HG02759 (cell line): Measurements from ENCODE around the gene ASB6.
"Not testable (repeated sequence)": the region's sequence is repeated elsewhere in the genome, so short reads cannot be mapped to it uniquely, and the experiment has no call there.

ENCODE experiments used
- ATAC-seq: cut with Tn5 transposase; IDR thresholded peaks from one replicate; pipeline ENCODE4 v1.9.1; 2021; ENCODE audit warnings: mild to moderate bottlenecking, moderate library complexity; ENCODE audit not compliant: unreplicated experiment

Gene ASB6

DNA sequence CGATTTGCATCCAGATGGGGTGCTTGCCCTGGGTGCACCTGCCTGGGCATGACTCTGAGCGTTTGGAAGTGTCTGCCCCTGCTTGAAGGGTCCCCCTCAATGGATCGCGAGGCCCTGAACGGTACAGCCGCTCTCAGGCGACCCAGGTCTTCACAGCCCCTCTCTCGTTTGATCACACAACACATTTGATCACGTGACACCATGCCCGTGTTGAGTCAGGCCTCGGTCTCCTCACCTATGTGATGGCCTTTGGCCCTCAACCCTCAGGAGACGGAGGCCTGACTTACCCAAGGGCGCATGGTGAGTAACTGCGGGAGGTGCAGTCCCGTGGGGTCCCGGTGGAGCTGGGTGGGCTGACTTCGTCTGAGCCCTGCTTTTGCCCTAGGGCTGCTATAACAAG is 3.0 kb upstream of the ASB6 start:
- no peak for ATAC-seq

DNA sequence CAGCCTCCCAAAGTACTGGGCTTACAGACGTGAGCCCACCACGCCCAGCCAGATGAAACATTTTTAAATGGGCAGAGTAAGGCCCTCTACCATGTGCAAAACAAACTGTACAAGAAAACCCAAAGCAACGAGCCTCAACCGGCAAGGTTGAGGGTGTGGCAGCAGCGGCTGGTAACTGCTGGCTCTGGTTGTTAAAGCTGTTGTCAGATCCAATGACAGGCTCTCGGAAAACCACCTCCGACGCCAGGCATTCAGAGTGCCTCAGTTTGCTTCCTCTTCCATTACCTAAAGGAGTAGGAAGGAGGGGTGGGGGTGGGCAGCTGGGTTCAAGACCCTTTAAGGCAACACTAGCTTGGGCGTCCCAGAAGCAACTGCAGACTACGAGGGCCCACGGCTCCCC is 2.4 kb upstream of the ASB6 start:
- no peak for ATAC-seq

DNA sequence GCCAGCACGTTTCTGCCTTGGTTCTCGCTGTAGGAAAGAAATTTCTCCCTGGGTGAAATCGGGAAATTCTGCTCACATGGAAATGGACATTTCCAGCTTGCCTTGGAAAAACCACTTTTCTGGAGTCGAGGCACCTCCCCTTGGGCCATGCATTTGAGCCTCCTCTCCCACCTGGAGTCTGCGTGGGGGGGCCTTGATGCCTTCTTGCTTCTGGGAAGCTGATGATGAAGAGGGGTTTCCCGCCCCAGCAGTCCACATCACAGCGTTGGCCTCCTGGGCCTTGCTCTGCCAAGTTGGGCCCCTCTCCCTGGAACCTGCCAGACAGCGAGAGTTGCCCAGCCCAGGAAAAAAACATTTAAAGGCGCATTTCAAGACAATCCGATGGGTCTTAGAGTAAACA is 1.8 kb upstream of the ASB6 start:
- no peak for ATAC-seq

GRCh38 chr9:129640871-129641749 is 841 bp downstream of the ASB6 start:
- no peak for ATAC-seq

DNA sequence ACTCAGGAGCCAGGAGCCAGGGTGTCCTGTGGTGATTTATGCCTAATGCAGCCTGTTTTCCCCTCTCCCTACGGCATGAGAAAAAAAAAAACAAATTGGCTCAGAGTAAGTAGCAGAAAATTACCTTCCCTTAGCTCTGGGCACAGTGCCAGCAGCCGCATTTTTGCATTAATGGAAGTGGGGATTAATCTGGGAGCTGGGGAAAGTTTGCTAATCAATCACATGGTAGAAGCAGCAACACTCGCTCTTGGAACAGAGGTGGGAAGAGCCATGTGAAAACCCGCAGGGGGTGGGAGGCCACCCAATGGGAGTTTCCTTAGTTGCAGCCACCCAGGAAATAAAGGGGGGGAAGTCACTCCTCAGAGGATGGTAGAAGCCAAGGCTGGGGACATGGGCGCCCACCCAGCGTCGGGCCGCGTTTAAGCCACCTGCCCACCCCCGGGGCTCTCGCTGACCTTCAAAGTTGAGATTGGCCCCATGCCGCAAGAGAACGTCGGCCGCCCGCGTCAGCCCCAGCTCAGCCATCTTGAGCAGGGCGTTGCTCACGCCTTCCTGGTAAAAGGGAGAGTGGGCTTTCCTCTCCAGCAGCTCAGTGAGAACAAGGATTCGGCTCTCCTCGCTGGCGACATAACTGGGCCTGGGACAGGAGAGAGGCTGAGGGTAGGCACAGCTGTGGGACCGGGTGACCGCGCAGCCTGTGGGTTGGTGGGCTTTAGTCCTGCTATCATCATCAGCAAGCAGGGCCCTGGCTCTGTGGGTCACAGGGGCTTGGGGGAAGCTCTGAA is 1.7 kb downstream of the ASB6 start:
- ATAC-seq, result no peak

DNA sequence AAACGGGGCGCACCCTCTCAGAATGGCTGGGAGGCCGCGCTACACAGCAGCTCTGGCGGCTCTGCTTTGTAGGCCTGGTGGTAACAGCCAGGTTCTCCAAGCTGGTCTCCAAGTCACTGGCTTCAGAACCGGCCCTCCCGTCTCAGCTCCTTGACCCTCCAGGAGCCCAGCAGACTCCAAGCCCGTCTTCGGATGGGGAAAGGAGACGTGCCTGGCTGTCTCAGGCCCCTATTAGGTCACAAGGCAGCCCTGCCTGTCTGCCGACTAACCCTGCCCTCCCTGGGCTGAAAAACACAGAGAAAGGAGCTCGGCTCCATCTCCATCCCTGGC is 2.2 kb downstream of the ASB6 start:
- ATAC-seq, result no peak

DNA sequence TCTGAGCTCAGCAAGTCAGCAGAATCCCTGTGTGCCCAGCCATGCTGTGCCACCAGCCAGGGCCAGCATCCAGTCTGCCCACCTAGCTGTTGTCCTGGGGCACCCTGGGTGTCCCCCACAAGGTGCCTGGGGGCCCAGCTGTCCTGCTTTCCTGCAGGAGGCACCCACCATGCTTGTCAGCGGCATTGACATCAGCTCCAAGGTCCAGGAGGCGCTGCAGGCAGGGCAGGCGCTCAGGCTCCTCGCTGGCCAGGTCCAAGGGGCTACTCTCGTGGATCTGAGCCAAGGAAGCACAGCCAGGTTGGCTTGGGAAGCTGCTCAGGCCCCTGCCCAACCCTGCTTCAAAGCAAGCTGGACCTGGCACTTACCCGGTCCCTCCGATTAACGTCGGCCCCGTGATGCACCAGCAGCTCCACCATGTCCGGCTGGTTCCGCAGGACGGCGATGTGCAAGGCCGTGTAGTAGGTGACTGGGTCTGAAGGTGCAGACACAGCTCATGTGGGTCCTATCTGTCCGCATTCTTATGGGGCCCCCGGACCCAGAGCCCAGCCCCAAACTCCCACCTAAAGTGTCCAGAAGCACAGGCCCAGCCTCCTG is 2.8 kb downstream of the ASB6 start:
- no peak for ATAC-seq

GRCh38 chr9:129637673-129638439 is 4.1 kb downstream of the ASB6 start:
- no peak for ATAC-seq

- no peak for ATAC-seq
Observed at GRCh38 chr9:129637102-129637501, 4.8 kb downstream of the ASB6 start.

DNA sequence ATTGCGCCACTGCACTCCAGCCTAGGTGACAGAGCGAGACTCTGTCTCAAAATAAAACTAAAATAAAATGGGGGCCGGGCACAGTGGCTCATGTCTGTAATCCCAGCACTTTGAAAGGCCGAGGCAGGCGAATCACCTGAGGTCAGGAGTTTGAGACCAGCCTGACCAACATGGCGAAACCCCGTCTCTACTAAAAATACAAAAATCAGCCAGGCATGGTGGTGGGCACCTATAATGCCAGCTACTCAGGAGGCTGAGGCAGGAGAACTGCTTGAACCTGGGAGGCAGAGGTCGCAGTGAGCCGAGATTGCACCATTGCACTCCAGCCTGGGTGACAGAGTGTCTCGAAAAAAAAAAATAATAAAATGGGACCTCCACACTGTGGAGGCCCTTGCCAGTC is 5.6 kb downstream of the ASB6 start:
- ATAC-seq, result not testable (repeated sequence)

GRCh38 chr9:129635099-129636065 is 6.6 kb downstream of the ASB6 start:
- ATAC-seq, result no peak

GRCh38 chr9:129633848-129634247 is 8.1 kb downstream of the ASB6 start:
- ATAC-seq, result no peak

GRCh38 chr9:129633207-129633606 is 8.7 kb downstream of the ASB6 start:
- no peak for ATAC-seq

DNA sequence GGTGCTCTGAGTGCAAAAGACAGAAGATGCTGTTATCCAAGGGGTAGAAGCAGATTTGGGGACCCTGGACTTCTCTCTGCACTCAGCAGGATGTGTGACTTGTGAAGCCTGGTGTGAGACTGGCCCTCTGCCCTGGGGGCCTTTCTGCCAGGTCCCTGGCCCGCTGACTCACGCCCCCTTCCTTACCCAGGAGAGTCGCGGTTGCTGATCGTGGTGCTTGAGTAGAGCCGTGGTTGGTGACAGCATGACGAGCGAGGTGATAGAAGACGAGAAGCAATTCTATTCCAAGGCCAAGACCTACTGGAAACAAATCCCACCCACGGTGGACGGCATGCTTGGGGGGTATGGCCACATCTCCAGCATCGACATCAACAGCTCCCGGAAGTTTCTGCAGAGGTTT is 9.5 kb downstream of the ASB6 start:
- ATAC-seq, result no peak

DNA sequence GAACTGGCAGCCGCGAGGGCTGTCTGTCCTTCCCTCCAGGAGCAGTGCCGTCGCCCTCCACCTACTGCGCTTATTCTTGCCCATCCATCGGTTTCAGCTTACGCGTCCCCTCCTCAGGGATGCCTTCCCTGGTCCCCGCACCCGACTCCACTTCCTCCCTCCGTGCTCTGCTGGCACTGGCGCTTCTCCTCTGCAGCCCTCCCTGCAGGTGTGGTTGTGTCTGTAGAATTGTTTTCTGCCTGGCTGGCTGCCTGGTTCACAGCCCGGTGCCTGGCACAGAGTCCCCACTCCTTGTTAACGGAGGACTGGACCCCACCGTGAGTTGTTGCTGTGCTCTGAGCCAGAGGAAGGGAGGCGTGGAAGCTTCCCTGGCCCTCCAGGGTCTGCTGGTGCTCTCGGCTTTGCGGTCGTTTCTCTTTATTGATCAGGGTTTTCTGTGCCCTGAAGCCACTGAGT is 10.2 kb downstream of the ASB6 start:
- ATAC-seq, result no peak

GRCh38 chr9:129630967-129631673 is 10.8 kb downstream of the ASB6 start:
- ATAC-seq, result no peak

DNA sequence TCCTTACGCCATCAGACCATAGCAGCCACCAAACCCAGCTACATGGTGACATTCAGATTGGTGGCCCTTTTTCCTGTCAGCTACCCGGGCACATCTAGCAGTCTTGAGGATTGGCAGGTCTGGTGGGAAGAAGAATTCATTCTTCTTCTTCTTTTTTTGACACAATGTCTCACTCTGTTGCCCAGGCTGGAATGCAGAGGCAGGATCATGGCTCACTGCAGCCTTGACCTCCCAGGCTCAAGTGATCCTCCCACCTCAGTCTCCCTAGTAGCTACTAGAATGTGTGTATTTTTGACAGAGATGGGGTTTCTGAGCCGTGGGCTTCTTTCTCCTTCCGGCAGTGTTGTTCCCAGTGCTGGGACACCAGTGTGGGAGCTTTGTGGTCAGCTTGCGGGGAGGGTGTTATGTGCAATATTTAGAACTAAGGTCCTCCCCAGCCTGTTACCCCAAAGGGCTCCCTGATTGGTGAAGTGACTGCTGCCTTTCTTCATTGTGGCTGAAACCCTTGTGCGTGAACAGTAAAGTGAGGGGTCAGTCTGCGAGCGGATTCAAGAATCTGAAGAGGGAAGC is 12.6 kb downstream of the ASB6 start:
- no peak for ATAC-seq

GRCh38 chr9:129628709-129629108 is 13.2 kb downstream of the ASB6 start:
- no peak for ATAC-seq
